ENCODE data around the gene ABHD10. TPM values are rescaled to one million over a fixed set of nuclear protein-coding genes. Genes with fewer than 3 reads are reported as not detected.

ABHD10 gene
- total and polyA plus RNA-seq, 10 of the 15 experiments (the other 5 are each of a cell fraction or from before 2014, with no cell fraction given): 12.3 to 51.0 (median 28.9) TPM

GRCh38 chr3:111972891-111973290 is 5.9 kb upstream of the ABHD10 start:
- Histone ChIP-seq H2AFZ (ENCODE audit: control insufficient read depth, low read depth, low read length) (no peak overlapping the region), H3K9ac (ENCODE audit: control insufficient read depth, insufficient read depth, low read length) (no peak overlapping the region), H3K27me3 (replicated peaks in 1 of 2; ENCODE audit: control insufficient read depth in 2 of 2, insufficient read depth in 2 of 2, low read length in 1 of 2) (no peaks in the 10 kb centered on the region), H4K20me1 (ENCODE audit: control insufficient read depth, insufficient read depth) (no peaks in the 10 kb centered on the region), H3K4me3 (no peak overlapping the region), H3K27ac (ENCODE audit: control insufficient read depth, insufficient read depth) (no peak overlapping the region), H3K9me3 (replicated peaks; ENCODE audit: control insufficient read depth, insufficient read depth, low read length) (no peaks in the 10 kb centered on the region), H3K4me2 (ENCODE audit: control insufficient read depth, insufficient read depth) (no peak overlapping the region), H3K36me3 (ENCODE audit: control insufficient read depth in 2 of 2, insufficient read depth in 2 of 2, low read length in 1 of 2) (no peaks in the 10 kb centered on the region), H3K79me2 (ENCODE audit: control insufficient read depth, insufficient read depth, low read length) (no peaks in the 10 kb centered on the region), H3K4me1 (ENCODE audit: control insufficient read depth, insufficient read depth, low read length) (no peaks in the 10 kb centered on the region)
- SMC1A ChIA-PET (ENCODE audit: uncharacterized antibody, unreplicated experiment): interaction anchor here (1.4 to 23.3 kb wide), 3 partner anchors 13 to 304 kb away, joined by 3 to 424 read pairs (median 3); no protein-coding TSS in a partner anchor
- RAD21 ChIA-PET (ENCODE audit: unreplicated experiment): interaction anchor here (2.4 to 10.6 kb wide), 2 partner anchors 40 to 255 kb away, joined by 15 to 177 read pairs; no protein-coding TSS in a partner anchor
- FAIRE-seq (peak; percentile 13), ATAC-seq (no peak), DNase-seq (ENCODE audit: low read depth, low spot score) (no peak)
- CTCF ChIA-PET: interaction anchor here (2.5 to 9.8 kb wide), 4 partner anchors 16 to 256 kb away, joined by 6 to 380 read pairs (median 18); no protein-coding TSS in a partner anchor
- POLR2A ChIA-PET: interaction anchor here (0.9 kb wide), 1 partner anchor 9 kb away, joined by 3 read pairs; no protein-coding TSS in a partner anchor
- WGBS (ENCODE audit: insufficient coverage, insufficient replicate concordance, low lambda C conversion rate, missing lambda C conversion rate): 60% methylated on average over 3 of the region's 3 CpGs
- BruUV-seq (replicated peaks): no TSS peak
- intact Hi-C loops (cut with micrococcal nuclease; ENCODE audit: unreplicated experiment): no loop called here
- in situ Hi-C loops (cut with MboI): loop anchor here (5.0 to 10.0 kb wide), 3 partner anchors 256 to 398 kb away; no protein-coding TSS in a partner anchor
- TF ChIP-seq BCL3 (IDR thresholded peaks at IDR 0.05; ENCODE audit: borderline replicate concordance, insufficient read depth, low read depth, low read length, poor library complexity, severe bottlenecking) (no peak), ZBED1 (IDR thresholded peaks at IDR 0.05; ENCODE audit: borderline replicate concordance) (no peak), WRNIP1 (IDR thresholded peaks at IDR 0.05; ENCODE audit: borderline replicate concordance, low read depth, low read length) (no peak), SRF (IDR thresholded peaks at IDR 0.05; ENCODE audit: low read depth in 2 of 2, low read length in 2 of 2) (no peak), E2F4 (IDR thresholded peaks at IDR 0.05; ENCODE audit: low read depth, low read length) (no peak), CHD4 (IDR thresholded peaks at IDR 0.05) (no peak), CTCF (IDR thresholded peaks at IDR 0.05 in 2 of 3, conservative IDR thresholded peaks at IDR 0.05 in 1 of 3; ENCODE audit: control insufficient read depth in 2 of 3, extremely low read depth in 1 of 3, insufficient read depth in 1 of 3, low read depth in 3 of 3, low read length in 3 of 3) (no peak), SMAD5 (IDR thresholded peaks at IDR 0.05; ENCODE audit: low read depth) (no peak), JUND (IDR thresholded peaks at IDR 0.05; ENCODE audit: low read depth, low read length) (no peak), SP1 (IDR thresholded peaks at IDR 0.05; ENCODE audit: low read depth, low read length) (no peak), CUX1 (IDR thresholded peaks at IDR 0.05; ENCODE audit: insufficient replicate concordance, low read depth, low read length) (no peak), CREB1 (IDR thresholded peaks at IDR 0.05; ENCODE audit: low read depth) (no peak), SIN3A (IDR thresholded peaks at IDR 0.05; ENCODE audit: low read depth, low read length) (no peak)

Data from GM12878 (cell line).